GM12878 (cell line): ENCODE measurements around the gene TRIM61.
A peak's percentile ranks its signal among the peaks of the same experiment; 100 is the strongest.

Experiments
- CHD4 ChIP-seq: fragments of 200-600 bp; sonication (generic); IDR thresholded peaks from 2 replicates; pipeline ENCODE4 v1.6.1; 2016; ENCODE audit warnings: mild to moderate bottlenecking
- CTCF ChIP-seq, 3 experiments: IDR thresholded peaks in 2 of 3; conservative IDR thresholded peaks in 1 of 3; 2 replicates each; pipeline ENCODE4 v1.5.1; 2011; ENCODE audit warnings: low read depth in 3 of 3, low read length in 3 of 3, mild to moderate bottlenecking in 3 of 3, control low read depth in 2 of 3, moderate library complexity in 2 of 3, inconsistent platforms in 1 of 3, mixed read lengths in 1 of 3; ENCODE audit not compliant: control insufficient read depth in 2 of 3, insufficient read depth in 1 of 3; ENCODE audit errors: extremely low read depth in 1 of 3
- ELK1 ChIP-seq: IDR thresholded peaks from 2 replicates; pipeline ENCODE4 v1.6.1; 2012; ENCODE audit warnings: low read depth, low read length, improper control_type of control experiment
- HDAC2 ChIP-seq: fragments of 200-600 bp; sonication (generic); IDR thresholded peaks from 2 replicates; pipeline ENCODE4 v1.6.1; 2017

DNA sequence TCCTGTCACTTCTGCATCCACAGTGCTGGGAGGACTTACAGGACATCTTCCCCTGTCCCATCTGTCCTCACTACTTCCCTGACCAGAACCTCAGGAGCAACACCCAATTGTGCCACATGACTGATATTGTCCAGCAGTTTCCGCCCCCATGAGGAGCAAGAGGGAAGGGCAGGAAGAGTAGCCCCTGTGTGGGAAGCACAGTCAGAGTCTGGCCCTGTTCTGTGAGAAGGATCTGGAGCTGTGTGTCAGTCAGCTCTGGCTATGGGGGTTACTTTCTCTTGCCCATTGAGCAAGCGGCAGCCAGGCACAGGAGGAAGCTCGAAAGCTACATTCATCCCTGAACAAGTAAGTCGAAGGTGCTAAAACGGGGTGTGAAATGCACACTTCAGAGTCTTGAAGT lies 39.5 kb upstream of the TRIM61 start:
- TF ChIP-seq CHD4 (no peak), CTCF (IDR thresholded peaks at IDR 0.05 in 2 of 3, conservative IDR thresholded peaks at IDR 0.05 in 1 of 3; ENCODE audit: control insufficient read depth in 2 of 3, extremely low read depth in 1 of 3, insufficient read depth in 1 of 3, low read depth in 3 of 3, low read length in 3 of 3) (0 out of 6 replicates have a peak, but pooled peaks of 2 of the 3 experiments have one; percentile 5 to 7), ELK1 (no peak), HDAC2 (no peak)
